ENCODE data around the gene RELN. TPM values are rescaled to one million over a fixed set of nuclear protein-coding genes. Genes with fewer than 3 reads are reported as not detected.
"Not testable (repeated sequence)": the region's sequence is repeated elsewhere in the genome, so short reads cannot be mapped to it uniquely, and the experiment has no call there.

The RELN gene
- total RNA-seq (2014; rRNA removed; shearing (Covaris generic)): 0.02 and 0.03 TPM in 2 replicates
- polyA plus RNA-seq (2015; cell fraction: cytosol; rRNA removed): 0.02 and 0.13 TPM in 2 replicates
- 0.14 and 0.36 TPM in 2 replicates for polyA plus RNA-seq (2015; cell fraction: nucleus; rRNA removed)

DNA sequence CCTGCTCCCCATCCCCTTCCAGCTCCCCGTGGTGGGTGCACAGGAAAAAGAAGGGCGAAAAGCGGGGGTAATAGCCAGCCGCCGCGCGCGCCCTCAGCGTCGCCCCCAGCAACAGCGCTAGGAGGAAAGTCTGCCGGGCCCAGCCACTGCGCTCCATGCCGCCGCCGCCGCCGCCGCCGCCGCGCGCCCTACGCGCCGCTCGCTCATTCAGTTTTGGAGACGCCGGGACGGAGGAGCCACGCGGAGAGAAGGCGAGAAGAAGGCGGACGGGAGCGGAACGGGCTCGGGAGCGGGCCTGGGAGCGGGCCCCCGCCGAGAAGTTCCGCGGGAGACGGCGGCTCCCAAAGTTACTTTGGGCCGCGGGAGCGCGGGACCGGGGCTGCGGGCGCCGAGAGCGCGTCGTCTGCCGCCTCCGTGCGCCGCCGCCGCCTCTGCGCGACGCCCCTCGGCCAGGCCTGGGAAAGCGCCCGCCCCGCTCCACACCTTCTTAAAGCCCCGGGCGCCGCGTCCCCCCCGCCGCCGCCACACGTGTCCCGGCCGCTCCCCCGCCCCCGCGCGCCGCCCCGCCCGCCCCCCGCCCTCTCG is at the start of gene RELN:
TSS of gene RELN (minus strand) at position 459 of the 585 bp plus-strand sequence. CDS start at position 157, 302 bp downstream.
- DNase-seq (ENCODE audit: low read depth): no peak

DNA sequence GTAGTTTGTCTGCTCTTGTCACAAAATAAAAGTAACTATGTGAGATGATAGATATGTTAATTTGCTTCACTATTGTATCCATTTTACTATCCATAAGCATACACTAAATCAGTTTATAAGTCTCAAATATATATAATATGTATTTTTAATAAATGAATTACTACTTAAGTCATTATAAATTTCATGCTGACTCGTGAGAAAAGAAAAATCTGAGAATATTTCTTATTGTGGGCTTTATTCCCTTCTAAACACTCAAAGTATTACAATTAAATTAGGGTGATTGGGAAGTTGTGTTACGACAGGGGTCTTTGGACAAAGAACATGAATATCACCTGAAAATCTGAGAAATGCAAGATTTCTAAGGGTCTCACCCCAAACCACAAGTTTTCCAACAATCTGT is 48.7 kb upstream of the RELN start:
- no peak for DNase-seq (ENCODE audit: low read depth)

DNA sequence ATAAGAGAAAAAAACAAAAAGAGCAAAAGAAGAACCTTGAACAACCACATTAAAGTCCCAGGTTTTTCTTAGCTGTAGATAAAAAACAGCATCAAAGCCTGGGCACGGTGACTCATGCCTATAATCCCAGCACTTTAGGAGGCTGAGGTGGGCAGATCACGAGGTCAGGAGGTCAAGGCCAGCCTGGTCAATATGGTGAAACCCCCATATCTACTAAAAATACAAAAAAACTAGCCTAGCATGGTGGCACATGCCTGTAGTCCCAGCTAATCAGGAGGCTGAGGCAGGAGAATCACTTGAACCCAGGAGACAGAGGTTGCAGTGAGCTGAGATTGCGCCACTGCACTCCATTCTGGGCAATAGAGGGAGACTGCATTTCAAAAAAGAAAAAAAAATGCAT is 47.4 kb upstream of the RELN start:
- DNase-seq (ENCODE audit: low read depth): not testable (repeated sequence)

DNA sequence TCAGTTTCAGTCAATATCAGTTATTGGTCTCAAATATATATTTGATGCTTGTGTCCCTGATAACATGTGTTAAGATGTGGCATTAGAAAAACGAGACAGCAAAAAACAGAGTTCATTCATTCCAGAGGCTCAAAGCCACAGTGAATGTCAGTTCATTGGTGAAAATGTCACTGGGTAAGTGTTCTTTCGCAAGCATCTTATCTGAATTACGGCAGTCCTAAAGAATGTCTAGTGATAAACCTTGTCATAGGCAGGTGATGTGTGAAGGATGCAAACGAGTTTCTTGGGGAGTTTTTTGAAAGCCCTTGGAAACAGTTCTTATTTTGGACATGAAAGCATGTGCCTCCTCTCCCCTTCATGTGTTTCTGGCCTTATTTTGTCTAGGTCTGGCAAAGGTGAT is 45.9 kb upstream of the RELN start:
- DNase-seq (ENCODE audit: low read depth): no peak

DNA sequence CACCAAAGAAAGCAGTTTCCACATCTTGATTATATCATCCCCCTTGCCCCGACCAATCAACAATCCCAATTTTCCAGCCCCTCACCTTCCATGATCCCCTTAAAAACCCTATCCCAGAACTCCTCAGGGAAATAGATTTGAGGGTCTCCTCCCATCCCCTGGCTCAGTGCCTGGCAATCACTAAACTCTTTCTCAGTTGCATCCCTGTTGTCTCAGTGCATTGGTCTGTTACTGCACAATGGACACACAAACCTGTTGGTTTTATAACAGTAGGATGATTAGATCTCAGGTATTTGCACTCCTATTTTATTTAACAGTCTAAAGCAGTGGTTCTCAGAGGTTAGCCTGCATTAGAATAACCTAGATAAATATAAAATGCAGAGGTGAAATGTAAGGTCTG is 45.2 kb upstream of the RELN start:
- no peak for DNase-seq (ENCODE audit: low read depth)

DNA sequence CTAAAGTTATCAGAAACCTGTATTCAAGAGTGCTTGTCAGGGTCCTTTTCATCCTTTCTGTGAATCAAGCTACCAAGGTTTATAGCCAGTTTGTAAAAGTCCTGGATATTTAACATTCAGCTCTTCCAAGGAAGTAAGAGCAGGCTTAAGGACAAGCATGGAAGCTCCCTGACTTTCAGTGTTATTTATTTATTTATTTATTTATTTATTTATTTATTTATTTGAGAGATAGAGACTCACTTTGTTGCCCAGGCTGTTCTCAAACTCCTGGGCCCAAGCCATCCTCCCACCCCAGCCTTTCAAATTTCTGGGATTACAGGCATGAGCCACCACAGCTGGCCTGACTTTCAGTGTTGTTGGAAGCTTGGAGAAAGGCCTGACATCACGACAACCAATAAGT is 44.4 kb upstream of the RELN start:
- DNase-seq (ENCODE audit: low read depth): no peak

DNA sequence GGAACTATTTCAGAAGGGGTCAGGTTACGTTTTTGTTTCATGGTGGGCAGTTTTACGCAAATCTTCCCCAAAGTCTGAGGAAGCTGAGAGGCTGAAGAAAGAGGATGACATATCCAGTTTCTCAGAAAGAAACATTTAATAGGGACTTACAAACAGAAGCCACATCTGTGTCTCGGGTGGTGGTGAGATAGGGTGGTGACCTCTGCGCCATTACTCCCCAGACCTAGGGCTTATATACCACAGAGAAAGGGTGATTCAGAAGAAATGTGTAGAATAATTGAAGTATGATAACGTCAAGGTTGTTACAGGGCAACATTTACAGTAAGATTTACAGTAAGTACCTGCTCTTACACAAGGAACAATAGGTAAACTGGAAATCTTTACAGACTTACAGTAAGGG is 43.0 kb upstream of the RELN start:
- no peak for DNase-seq (ENCODE audit: low read depth)

DNA sequence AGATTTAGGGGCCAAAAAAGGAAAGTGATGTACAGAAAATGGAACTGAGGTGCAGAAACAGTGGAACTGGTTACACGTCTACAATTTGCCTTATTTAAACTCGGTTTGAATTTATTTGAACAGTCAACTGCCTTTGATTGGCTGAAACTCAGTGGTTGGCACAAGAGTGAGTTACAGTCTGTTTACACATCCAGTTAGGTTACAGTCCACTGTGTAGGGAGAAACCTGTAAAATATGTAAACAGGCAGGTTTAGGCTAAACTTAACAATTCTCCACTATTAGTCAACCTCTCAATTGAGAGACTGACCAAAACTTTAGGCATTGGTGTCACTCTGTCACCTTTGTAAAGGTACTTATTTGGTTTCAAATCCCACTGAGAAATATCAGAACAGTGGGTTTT is 40.3 kb upstream of the RELN start:
- DNase-seq (ENCODE audit: low read depth): no peak

DNA sequence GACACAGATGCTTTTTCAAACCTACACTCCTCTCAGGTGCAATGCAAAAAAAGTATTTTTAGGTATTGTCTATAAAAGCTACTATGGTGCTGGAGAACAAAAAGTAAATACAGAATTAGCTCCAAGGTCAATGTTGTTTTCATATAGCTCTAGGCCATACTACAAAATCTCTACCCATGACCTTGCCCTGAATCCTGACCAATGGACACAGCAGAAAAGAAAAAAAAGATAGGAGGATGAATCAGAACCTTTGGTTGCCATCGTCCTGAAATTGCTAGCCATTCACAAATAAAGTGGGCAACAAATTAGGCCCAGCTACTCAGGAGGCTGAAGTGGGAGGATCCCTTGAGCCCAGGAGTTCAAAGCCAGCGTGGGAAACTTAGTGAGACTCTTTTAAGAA is 35.2 kb upstream of the RELN start:
- DNase-seq (ENCODE audit: low read depth): no peak

DNA sequence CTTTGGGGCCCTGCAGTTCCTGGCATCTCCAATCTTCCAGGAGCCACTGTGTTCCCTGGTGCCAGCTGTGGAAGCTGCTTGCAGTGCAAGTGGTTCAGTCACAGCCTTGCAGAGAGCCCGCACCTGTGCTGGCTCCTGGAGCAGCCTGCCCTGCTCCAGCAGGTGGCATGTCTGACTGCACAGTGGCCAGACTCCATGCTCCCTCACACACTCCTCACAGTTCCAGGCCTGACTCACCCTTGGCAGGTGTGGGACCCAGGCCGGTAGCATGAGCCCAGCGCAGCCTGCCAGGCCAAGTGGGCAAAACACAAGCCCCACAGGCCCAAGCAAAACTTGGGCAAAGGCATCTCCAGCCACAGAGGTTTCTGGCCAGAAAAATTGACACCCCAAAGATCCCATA is 33.6 kb upstream of the RELN start:
- DNase-seq (ENCODE audit: low read depth): no peak

DNA sequence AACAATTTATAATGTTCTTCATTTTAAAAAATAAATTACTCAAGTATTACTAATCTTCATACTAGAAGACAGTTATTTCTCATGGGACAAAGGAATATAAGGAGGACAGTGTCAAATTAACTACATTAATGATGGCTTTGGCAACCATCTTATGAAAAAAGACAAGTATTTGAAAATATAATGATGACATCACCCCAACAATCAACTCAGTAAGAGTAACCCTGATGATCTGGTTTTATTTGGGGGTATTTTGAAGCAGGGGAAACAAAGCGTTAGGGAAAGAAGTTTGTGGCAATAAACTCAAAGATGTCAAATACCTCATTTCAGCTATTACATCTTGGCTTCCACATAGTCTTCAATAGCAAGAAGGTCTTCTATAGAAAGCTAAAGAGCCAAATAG is 29.0 kb upstream of the RELN start:
- no peak for DNase-seq (ENCODE audit: low read depth)

DNA sequence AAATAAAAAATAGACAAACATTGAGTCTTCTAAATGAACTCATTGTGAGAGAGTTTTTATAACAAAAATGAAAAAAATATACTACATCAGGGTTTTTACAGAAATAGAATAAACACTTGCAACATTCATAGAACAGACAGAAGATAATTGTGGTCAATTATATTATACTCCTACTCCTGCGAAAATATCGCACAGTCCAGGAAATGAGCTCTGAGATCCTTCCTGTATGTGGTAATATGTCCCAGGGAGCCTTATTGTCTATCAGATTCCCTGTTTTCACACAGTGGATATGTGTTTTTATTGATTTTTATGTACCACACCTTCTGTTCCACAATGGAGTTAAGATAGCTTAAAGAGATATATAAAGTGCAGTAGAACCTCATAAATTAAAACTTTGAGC is 27.5 kb upstream of the RELN start:
- DNase-seq (ENCODE audit: low read depth): no peak

DNA sequence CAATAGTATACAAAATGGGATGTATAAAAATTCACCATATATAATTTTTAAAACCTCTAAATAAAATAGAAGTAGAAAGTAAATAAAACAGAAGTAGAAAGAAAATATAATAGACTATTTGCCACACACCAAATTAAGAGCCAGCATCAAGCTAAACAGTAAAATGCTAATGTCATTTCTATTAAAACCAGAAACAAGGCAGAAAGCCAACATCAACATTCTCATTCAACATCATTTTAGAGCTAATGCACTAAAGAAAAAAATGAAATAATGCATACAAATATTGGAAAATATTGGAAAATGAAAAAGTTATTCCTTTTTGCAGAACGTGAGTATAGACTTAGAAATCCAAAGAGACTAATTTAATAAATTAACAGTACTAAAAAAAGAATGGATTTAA is 23.4 kb upstream of the RELN start:
- no peak for DNase-seq (ENCODE audit: low read depth)

DNA sequence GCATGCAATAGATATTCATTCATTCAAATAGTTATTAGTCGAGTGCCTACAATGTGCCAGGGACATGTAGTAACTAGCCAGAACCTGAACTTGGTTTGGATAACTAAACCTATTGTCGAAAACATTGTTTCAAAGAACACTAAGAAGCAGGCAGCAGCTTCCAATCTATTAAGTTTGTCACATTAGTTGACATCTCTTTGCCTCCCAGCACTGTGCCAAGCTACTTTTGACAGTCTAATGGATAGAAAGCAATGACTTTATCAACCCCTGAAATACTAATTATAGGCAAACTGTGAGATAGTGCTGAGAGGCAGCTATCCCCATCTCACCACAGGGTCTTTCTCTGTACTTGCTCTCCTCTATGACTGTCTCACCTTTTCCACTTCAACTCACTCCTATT is 22.4 kb upstream of the RELN start:
- no peak for DNase-seq (ENCODE audit: low read depth)

DNA sequence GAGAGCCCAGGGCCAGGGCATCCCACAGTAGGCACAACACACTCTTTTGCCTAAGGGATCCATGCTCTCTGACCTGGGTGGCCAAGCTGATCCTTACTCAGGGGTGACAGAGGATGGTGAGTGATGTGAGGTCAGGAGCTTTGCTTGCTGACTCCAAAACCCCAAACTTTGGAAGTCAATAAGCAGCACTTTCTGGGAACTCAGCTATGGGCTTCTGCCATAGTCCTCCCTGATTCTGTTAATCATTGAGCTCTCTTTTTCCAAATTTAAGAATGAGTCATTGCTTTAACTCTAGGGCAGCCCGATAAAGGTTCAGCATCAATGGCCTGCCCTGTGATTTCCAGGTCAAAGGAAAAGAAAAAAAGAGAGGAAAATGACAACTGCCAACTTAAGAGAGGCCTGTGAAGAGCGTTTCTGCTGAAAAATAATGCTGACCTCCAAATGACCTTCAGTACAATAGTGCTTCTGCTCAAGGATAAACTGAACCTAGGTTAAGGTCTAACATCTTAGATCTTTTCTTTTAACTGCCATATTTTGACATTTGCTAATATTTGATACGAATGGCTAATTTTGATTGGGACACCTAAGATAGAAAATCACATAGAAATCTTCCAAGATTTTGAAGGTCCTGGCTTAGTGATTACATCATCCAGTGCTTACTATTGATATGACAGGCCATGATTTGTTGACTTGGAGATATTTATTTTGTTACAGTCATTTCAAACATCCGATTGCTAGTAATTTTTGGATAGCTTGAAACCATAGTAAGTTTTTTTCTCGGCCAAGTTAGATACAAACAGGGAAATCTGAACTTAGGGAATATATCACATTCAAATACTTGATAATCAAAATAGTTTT is 20.8 kb upstream of the RELN start:
- no peak for DNase-seq (ENCODE audit: low read depth)

DNA sequence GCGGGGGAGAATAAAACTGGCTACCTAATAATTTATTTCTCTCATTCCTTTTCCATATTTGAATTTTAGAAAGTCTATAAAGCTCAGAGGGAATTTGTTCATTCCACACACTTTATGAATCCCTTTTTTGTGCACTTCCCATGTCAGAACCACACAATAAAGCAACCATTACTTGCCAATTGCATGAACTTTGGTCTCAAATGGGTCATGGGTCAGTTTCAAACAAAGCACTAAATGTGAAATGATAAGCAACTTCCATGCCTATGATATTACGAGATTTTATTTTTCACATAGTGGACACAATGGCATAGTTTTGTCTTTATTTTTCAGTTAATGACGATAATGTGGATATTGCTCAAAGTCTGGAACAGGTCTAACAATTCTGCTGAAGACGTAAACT is 18.6 kb upstream of the RELN start:
- no peak for DNase-seq (ENCODE audit: low read depth)

DNA sequence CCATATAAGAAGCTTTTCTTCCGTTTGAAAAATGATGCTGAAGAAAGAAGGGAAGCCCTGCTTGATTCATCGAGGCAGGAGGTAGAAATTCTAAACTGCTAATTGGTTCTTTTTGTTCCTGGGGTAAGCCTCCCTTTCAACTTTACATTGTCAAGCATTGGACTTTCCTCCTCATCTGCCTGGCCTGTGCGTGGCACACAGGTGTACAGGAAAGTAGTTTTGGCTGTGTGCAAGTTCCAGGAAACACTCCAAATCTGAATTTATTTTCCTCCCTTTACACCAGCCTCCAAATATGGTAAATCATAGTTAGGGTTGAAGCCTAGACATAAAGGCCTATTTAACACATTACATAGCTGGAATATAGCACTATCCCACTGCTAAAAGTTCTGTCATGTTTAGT is 18.2 kb upstream of the RELN start:
- DNase-seq (ENCODE audit: low read depth): no peak

DNA sequence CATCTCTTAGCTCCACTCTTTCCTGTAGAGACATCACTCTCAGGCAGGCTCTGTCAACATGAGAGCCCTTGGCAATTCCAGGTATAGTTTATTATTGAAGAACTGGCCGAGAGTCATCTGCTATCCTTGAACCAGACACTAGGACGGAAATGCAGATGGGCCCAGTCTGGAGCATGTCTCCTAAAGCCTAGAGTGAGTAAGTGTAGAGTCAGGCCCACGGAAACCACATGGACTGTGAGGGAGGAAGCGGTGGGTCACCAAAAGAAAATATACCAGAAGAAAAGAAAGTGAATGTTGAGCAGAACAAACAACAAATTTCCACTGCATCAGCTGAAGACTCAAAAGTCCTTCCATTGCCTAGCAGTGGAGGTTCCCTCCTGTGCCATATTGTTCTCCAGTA is 15.7 kb upstream of the RELN start:
- DNase-seq (ENCODE audit: low read depth): peak; percentile 90

DNA sequence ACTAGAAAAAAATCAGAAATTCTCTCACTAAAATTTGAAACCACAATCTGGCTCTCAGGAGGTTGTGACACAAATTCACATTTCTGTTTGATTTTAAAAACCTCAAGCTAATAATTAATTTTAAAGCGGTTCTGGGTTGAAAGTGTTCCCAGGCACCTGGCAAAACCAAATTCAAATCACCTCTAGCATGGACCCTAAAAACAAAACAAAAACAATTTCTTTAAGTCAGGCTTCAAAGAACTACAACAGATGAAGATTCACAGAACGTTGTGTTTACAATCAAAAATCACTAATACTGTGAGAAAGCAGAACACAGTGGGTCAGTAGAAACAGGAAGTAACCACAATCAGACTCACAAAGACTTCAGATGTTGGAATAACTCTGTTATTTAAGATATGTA is 7.2 kb upstream of the RELN start:
- DNase-seq (ENCODE audit: low read depth): no peak

DNA sequence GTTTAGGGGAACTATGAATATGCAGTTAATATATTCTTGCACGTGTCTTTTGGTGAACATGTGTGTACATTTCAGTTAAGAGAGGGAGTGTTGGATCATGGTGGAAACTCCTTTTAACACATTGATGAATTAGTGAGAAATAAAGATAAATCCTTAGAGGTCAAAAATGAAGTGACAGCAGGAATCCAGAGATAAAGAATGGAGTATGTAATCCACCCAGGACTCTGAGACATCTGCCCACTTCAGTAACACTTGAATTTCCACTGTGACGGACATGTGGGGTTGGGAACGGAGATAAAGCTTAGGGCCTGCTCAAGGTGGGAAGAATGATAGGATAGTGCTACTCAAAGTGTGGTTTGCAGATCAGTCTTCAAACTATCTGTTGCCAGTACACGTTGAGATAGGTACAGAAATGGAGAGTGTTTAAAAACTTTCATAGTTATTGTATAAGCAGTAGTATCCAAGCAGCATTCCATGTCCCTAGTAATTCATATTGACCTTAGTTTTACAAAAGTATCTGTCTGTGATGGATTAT is 6.6 kb upstream of the RELN start:
- no peak for DNase-seq (ENCODE audit: low read depth)

DNA sequence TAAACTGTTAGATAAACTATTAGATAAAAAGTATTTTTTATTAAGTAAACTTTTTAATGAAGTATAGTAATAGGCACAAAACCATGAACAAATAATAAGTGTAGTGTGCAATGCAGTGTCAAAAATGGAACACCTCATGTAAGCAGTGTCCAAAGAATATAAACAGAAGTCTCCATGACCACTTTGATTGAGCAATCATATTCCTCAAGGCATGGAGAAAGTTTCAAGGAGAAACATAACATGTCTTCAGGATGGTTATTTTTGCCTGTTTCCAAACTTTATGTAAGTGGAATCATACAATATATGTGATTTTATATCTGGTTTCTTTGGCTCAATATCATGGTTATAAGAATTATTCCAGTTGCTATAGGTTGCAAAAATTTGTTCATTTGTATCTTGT is 6.1 kb upstream of the RELN start:
- DNase-seq (ENCODE audit: low read depth): no peak

DNA sequence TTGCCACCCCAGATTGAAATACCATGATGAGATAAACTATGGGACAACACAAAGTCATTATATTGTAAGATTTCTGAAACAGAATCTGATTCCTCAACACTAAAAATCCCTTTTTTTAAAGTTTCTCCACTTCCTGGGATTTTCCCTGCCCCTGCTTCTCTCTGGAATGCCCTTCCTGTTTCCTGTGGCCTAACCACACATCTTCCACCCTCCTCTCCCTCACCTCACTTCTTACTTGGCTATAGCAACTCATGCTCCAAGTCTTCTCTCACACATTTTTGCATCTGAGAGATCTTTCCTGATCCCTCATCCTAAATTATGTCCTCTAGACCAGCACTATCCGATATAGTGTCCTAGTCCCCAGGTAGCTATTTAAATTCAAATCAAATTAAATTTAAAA is 4.1 kb upstream of the RELN start:
- peak; percentile 64 for DNase-seq (ENCODE audit: low read depth)

DNA sequence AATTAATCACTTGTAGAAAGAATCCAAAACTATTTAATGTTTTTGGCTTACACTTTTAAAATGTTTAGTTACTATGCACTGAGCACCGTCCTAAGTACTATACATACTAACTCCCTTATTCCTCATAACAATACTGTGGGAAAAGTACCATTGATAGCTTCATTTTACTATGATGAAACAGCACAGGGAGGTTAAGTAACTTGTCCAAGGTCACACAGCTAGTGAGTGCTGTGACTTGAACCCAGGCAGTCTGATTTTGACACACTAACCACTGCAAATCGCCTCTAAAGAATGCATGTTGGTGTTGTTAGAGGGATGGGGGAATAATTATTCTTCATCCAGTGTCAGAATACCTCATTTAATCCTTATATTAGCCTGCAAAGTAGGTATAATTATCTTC is 1.9 kb upstream of the RELN start:
- DNase-seq (ENCODE audit: low read depth): no peak
